ENCODE results near the gene KIF26A. TPM values are rescaled to one million over a fixed set of nuclear protein-coding genes. Genes with fewer than 3 reads are reported as not detected.

The KIF26A gene
- polyA plus RNA-seq, 1 donor from 2014 or later: 11.2 TPM

- Histone ChIP-seq H3K4me2 (ENCODE audit: low read length) (no peak overlapping the region), H3F3A (ENCODE audit: insufficient read depth, low read length, poor library complexity, severe bottlenecking) (no peaks in the 10 kb centered on the region), H3K79me2 (replicated peaks; ENCODE audit: insufficient read depth, low read length) (no peaks in the 10 kb centered on the region), H3K4me3 (ENCODE audit: low read length) (no peak overlapping the region), H2AFZ (ENCODE audit: low read depth, low read length) (no peak overlapping the region), H4K20me1 (ENCODE audit: insufficient read depth) (no peaks in the 10 kb centered on the region), H3K9me3 (ENCODE audit: low read length) (peaks cover 6% of the 10 kb centered on the region), H3K9me2 (ENCODE audit: insufficient read depth, low read length) (no peaks in the 10 kb centered on the region), H3K27ac (ENCODE audit: low read length) (no peak overlapping the region), H3K36me3 (ENCODE audit: insufficient read depth, low read length) (no peaks in the 10 kb centered on the region), H3K9ac (ENCODE audit: low read length) (no peak overlapping the region), H3K27me3 (ENCODE audit: insufficient read depth, low read depth, low read length) (peaks cover 17% of the 10 kb centered on the region)
- TF ChIP-seq RAD21 (conservative IDR thresholded peaks at IDR 0.05): no peak
- TF ChIP-seq EZH2 (IDR thresholded peaks at IDR 0.05; ENCODE audit: borderline replicate concordance, insufficient read depth, low read length, poor library complexity, severe bottlenecking): no peak
- TF ChIP-seq SMC3 (conservative IDR thresholded peaks at IDR 0.05; ENCODE audit: poor library complexity): no peak
- TF ChIP-seq EP300 (conservative IDR thresholded peaks at IDR 0.05; ENCODE audit: poor library complexity, severe bottlenecking): no peak
- no peak for TF ChIP-seq TAF1 (IDR thresholded peaks at IDR 0.05; ENCODE audit: low read depth)
- no peak for TF ChIP-seq REST (IDR thresholded peaks at IDR 0.05; ENCODE audit: borderline replicate concordance)
- TF ChIP-seq CTCF (IDR thresholded peaks at IDR 0.05; ENCODE audit: poor library complexity, severe bottlenecking): no peak
- TF ChIP-seq POLR2AphosphoS5 (IDR thresholded peaks at IDR 0.05): no peak
These were observed 14.5 kb upstream of the KIF26A start for GRCh38 chr14:104123879-104124278.

GRCh38 chr14:104125011-104125410 lies 13.4 kb upstream of the KIF26A start:
- Histone ChIP-seq H3K36me3 (ENCODE audit: insufficient read depth, low read length) (no peaks in the 10 kb centered on the region), H3K9me3 (ENCODE audit: low read length) (peaks cover 6% of the 10 kb centered on the region), H3K9ac (ENCODE audit: low read length) (no peak overlapping the region), H3K27ac (ENCODE audit: low read length) (no peak overlapping the region), H3K9me2 (ENCODE audit: insufficient read depth, low read length) (no peaks in the 10 kb centered on the region), H3K79me2 (replicated peaks; ENCODE audit: insufficient read depth, low read length) (no peaks in the 10 kb centered on the region), H3K4me2 (ENCODE audit: low read length) (no peak overlapping the region), H3K4me3 (ENCODE audit: low read length) (no peak overlapping the region), H4K20me1 (ENCODE audit: insufficient read depth) (no peaks in the 10 kb centered on the region), H2AFZ (ENCODE audit: low read depth, low read length) (no peak overlapping the region), H3K27me3 (ENCODE audit: insufficient read depth, low read depth, low read length) (peaks cover 6% of the 10 kb centered on the region), H3F3A (ENCODE audit: insufficient read depth, low read length, poor library complexity, severe bottlenecking) (no peaks in the 10 kb centered on the region)
- no peak for TF ChIP-seq RAD21 (conservative IDR thresholded peaks at IDR 0.05)
- no peak for TF ChIP-seq REST (IDR thresholded peaks at IDR 0.05; ENCODE audit: borderline replicate concordance)
- no peak for TF ChIP-seq MXI1 (conservative IDR thresholded peaks at IDR 0.05; ENCODE audit: poor library complexity, severe bottlenecking)
- TF ChIP-seq POLR2AphosphoS5 (IDR thresholded peaks at IDR 0.05): no peak
- no peak for TF ChIP-seq EZH2 (IDR thresholded peaks at IDR 0.05; ENCODE audit: borderline replicate concordance, insufficient read depth, low read length, poor library complexity, severe bottlenecking)
- no peak for TF ChIP-seq TAF1 (IDR thresholded peaks at IDR 0.05; ENCODE audit: low read depth)
- TF ChIP-seq EP300 (conservative IDR thresholded peaks at IDR 0.05; ENCODE audit: poor library complexity, severe bottlenecking): no peak
- no peak for TF ChIP-seq CTCF (IDR thresholded peaks at IDR 0.05; ENCODE audit: poor library complexity, severe bottlenecking)
- TF ChIP-seq SMC3 (conservative IDR thresholded peaks at IDR 0.05; ENCODE audit: poor library complexity): no peak
